Neural cell (in vitro differentiated cells): ENCODE measurements around the gene CNTN4.

Experiments
- EP300 ChIP-seq: fragments of 450-650 bp; conservative IDR thresholded peaks from 2 replicates; pipeline ENCODE4 v1.6.1; 2014; ENCODE audit warnings: antibody characterized with exemption, mild to moderate bottlenecking, moderate library complexity; ENCODE audit not compliant: poor library complexity, severe bottlenecking
- EZH2 ChIP-seq: fragments of 200-600, 300-800 bp; shearing (Covaris generic), sonication (generic); IDR thresholded peaks from 2 replicates; pipeline ENCODE4 v1.6.1; 2014; ENCODE audit warnings: antibody characterized with exemption, low read length, borderline replicate concordance, mild to moderate bottlenecking; ENCODE audit not compliant: insufficient read depth, poor library complexity, severe bottlenecking
- MXI1 ChIP-seq: fragments of 450-650 bp; conservative IDR thresholded peaks from 2 replicates; pipeline ENCODE4 v1.6.1; 2014; ENCODE audit warnings: antibody characterized with exemption, mild to moderate bottlenecking; ENCODE audit not compliant: poor library complexity, severe bottlenecking
- POLR2AphosphoS5 ChIP-seq: IDR thresholded peaks from 2 replicates; pipeline ENCODE4 v1.6.1; 2012
- TF ChIP-seq, protein P1 (sequence below): fragments of 450-650 bp; IDR thresholded peaks from 2 replicates; pipeline ENCODE4 v1.5.1; 2014; ENCODE audit warnings: antibody characterized with exemption, mild to moderate bottlenecking, moderate library complexity; ENCODE audit not compliant: poor library complexity, severe bottlenecking
- TF ChIP-seq, protein P2 (sequence below): IDR thresholded peaks from 2 replicates; pipeline ENCODE4 v1.6.1; 2012; ENCODE audit warnings: borderline replicate concordance

DNA sequence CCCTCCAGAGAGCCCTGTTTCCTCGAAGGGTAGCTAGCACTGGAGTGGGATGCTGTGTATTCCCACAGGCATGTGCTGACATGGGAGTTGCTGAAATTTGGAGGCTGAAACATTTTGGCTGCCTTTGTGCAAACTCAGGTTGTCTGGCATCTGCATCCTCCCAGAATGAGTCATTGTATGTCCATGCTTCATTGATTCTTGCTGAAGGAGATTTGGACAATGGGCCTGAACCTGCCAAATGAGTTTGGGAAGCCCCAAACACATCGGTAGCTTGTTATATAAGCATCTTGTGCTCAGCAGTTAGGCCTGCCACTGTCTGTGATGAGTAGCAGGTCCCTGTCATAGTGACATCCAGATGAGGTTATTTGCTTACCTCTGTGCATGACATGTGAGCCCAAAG, 851.5 kb downstream of the CNTN4 start:
- no peak for TF ChIP-seq MXI1
- TF ChIP-seq, protein P1, sequence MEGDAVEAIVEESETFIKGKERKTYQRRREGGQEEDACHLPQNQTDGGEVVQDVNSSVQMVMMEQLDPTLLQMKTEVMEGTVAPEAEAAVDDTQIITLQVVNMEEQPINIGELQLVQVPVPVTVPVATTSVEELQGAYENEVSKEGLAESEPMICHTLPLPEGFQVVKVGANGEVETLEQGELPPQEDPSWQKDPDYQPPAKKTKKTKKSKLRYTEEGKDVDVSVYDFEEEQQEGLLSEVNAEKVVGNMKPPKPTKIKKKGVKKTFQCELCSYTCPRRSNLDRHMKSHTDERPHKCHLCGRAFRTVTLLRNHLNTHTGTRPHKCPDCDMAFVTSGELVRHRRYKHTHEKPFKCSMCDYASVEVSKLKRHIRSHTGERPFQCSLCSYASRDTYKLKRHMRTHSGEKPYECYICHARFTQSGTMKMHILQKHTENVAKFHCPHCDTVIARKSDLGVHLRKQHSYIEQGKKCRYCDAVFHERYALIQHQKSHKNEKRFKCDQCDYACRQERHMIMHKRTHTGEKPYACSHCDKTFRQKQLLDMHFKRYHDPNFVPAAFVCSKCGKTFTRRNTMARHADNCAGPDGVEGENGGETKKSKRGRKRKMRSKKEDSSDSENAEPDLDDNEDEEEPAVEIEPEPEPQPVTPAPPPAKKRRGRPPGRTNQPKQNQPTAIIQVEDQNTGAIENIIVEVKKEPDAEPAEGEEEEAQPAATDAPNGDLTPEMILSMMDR, result no peak
- no peak for TF ChIP-seq EZH2
- TF ChIP-seq EP300, result no peak
- TF ChIP-seq, protein P2, sequence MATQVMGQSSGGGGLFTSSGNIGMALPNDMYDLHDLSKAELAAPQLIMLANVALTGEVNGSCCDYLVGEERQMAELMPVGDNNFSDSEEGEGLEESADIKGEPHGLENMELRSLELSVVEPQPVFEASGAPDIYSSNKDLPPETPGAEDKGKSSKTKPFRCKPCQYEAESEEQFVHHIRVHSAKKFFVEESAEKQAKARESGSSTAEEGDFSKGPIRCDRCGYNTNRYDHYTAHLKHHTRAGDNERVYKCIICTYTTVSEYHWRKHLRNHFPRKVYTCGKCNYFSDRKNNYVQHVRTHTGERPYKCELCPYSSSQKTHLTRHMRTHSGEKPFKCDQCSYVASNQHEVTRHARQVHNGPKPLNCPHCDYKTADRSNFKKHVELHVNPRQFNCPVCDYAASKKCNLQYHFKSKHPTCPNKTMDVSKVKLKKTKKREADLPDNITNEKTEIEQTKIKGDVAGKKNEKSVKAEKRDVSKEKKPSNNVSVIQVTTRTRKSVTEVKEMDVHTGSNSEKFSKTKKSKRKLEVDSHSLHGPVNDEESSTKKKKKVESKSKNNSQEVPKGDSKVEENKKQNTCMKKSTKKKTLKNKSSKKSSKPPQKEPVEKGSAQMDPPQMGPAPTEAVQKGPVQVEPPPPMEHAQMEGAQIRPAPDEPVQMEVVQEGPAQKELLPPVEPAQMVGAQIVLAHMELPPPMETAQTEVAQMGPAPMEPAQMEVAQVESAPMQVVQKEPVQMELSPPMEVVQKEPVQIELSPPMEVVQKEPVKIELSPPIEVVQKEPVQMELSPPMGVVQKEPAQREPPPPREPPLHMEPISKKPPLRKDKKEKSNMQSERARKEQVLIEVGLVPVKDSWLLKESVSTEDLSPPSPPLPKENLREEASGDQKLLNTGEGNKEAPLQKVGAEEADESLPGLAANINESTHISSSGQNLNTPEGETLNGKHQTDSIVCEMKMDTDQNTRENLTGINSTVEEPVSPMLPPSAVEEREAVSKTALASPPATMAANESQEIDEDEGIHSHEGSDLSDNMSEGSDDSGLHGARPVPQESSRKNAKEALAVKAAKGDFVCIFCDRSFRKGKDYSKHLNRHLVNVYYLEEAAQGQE, result no peak
- TF ChIP-seq POLR2AphosphoS5, result no peak
